ENCODE results near the gene ETV6. TPM values are rescaled to one million over a fixed set of nuclear protein-coding genes. Genes with fewer than 3 reads are reported as not detected.

The ETV6 gene
- total and polyA plus RNA-seq, 9 of the 15 experiments (the other 6 are each of a cell fraction or from before 2014, with no cell fraction given): 0.81 to 12.7 (median 4.1) TPM

DNA sequence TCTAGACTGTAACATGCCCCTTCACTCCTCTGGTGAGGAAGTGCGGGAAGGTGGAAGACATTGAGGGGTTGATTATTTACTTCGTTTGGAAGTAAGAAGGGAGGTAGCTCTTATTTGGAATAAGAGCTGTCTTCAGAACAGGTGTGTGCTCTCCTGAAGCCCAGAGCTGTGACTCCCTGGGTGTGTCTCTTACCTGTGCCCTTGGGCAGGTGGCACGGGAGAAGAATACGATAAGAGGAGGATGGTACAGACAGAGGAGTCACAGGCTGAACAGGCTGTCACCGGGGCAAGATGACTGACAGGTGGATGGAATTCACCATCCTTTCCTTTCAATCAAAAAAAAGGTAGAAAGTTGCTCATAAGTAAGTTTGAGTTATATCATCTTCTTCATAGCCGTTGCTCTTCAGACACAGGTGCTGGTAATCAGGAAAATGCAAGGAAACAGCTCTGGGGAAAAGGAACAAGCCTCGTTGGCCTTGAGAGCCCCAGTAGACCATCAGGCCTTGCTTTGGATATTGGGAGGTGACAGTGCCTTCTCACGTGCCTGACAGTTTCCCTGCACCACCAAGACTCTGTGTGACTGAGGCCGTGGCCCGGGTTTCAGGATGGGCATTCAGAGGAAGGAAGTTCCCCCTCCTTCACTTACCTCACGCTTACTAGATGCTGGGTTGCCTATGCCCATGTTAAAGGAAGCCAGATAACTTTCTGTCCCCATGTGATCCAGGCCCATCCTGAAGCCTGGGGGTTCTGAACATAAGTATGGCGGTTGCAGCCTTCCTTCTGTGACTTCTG is 120.4 kb downstream of the ETV6 start:
- H3K4me3 ChIP-seq: no peak overlapping the region
- no peak overlapping the region for H2AFZ ChIP-seq (ENCODE audit: low read depth, low read length)
- H3K27me3 ChIP-seq (ENCODE audit: control insufficient read depth in 2 of 2, insufficient read depth in 2 of 2, low read length in 2 of 2): no peaks in the 10 kb centered on the region
- BruUV-seq (replicated peaks): no TSS peak
- H3K4me2 ChIP-seq (ENCODE audit: insufficient read depth, low read length): no peak overlapping the region
- ATAC-seq: no peak
- in situ Hi-C loops (cut with MboI) (no loop called here), intact Hi-C loops (cut with micrococcal nuclease) (no loop called here)
- no peaks in the 10 kb centered on the region for H3K36me3 ChIP-seq (ENCODE audit: control insufficient read depth, insufficient read depth, low read length)
- POLR2A ChIA-PET: no interaction called here
- H3K27ac ChIP-seq (ENCODE audit: extremely low read depth, low read depth, low read length): no peak overlapping the region
- no peak for DNase-seq (ENCODE audit: extremely low read depth in 1 of 4, low spot score in 3 of 4)
- WGBS (ENCODE audit: insufficient coverage, low coverage, missing lambda C conversion rate): 79% methylated on average over 12 of the region's 12 CpGs
- H3K4me1 ChIP-seq (replicated peaks in 1 of 2; ENCODE audit: control insufficient read depth in 2 of 2, insufficient read depth in 2 of 2, low read length in 2 of 2): peaks cover 0 to 7% of the 10 kb centered on the region in 2 experiments; a peak in 2 of 5 replicates
- CTCF ChIA-PET (ENCODE audit: low intra/inter-chr PET ratio): no interaction called here
- H3K79me2 ChIP-seq (ENCODE audit: control insufficient read depth, insufficient read depth, low read length): no peaks in the 10 kb centered on the region
- TF ChIP-seq ZBTB17 (CRISPR knock-in tag; IDR thresholded peaks at IDR 0.05) (no peak), ZNF347 (CRISPR knock-in tag; IDR thresholded peaks at IDR 0.05; ENCODE audit: low read depth) (no peak), CC2D1A (IDR thresholded peaks at IDR 0.05) (no peak), ZNF764 (CRISPR knock-in tag; IDR thresholded peaks at IDR 0.05; ENCODE audit: low read depth) (no peak), ZNF830 (CRISPR knock-in tag; IDR thresholded peaks at IDR 0.05) (no peak), COPS2 (conservative IDR thresholded peaks at IDR 0.05) (no peak), GATAD2B (IDR thresholded peaks at IDR 0.05; ENCODE audit: borderline replicate concordance) (no peak), ZNF507 (tag; conservative IDR thresholded peaks at IDR 0.05) (no peak), ZKSCAN3 (CRISPR knock-in tag; IDR thresholded peaks at IDR 0.05) (no peak), RBFOX2 (IDR thresholded peaks at IDR 0.05; ENCODE audit: low read depth, low read length) (no peak), TARDBP (IDR thresholded peaks at IDR 0.05) (no peak)
- TF ChIP-seq, protein P1, sequence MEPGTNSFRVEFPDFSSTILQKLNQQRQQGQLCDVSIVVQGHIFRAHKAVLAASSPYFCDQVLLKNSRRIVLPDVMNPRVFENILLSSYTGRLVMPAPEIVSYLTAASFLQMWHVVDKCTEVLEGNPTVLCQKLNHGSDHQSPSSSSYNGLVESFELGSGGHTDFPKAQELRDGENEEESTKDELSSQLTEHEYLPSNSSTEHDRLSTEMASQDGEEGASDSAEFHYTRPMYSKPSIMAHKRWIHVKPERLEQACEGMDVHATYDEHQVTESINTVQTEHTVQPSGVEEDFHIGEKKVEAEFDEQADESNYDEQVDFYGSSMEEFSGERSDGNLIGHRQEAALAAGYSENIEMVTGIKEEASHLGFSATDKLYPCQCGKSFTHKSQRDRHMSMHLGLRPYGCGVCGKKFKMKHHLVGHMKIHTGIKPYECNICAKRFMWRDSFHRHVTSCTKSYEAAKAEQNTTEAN (CRISPR knock-in tag; IDR thresholded peaks at IDR 0.05): no peak
- TF ChIP-seq, protein P2, sequence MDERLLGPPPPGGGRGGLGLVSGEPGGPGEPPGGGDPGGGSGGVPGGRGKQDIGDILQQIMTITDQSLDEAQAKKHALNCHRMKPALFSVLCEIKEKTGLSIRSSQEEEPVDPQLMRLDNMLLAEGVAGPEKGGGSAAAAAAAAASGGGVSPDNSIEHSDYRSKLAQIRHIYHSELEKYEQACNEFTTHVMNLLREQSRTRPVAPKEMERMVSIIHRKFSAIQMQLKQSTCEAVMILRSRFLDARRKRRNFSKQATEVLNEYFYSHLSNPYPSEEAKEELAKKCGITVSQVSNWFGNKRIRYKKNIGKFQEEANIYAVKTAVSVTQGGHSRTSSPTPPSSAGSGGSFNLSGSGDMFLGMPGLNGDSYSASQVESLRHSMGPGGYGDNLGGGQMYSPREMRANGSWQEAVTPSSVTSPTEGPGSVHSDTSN (CRISPR knock-in tag; IDR thresholded peaks at IDR 0.05; ENCODE audit: low read depth): no peak
- TF ChIP-seq, protein P2 (tag; conservative IDR thresholded peaks at IDR 0.05; ENCODE audit: low read depth): no peak
- H3K9ac ChIP-seq (ENCODE audit: insufficient read depth in 1 of 2, low read depth in 2 of 2, low read length in 2 of 2): no peak overlapping the region
- H3K9me3 ChIP-seq (replicated peaks; ENCODE audit: control insufficient read depth, insufficient read depth, low read depth, low read length): no peaks in the 10 kb centered on the region
- FAIRE-seq: no peak
- H4K20me1 ChIP-seq (replicated peaks; ENCODE audit: control insufficient read depth, insufficient read depth, low read length): no peaks in the 10 kb centered on the region
- H3K9me1 ChIP-seq (ENCODE audit: control insufficient read depth, insufficient read depth, low read length): no peaks in the 10 kb centered on the region
